Heart left ventricle (tissue), 16 donors: ENCODE measurements around the gene RPRD1B. TPM values are rescaled to one million over a fixed set of nuclear protein-coding genes. Genes with fewer than 3 reads are reported as not detected.

Experiments
- ATAC-seq, 4 donors: fragments of 200-7000 bp; cut with Tn5 transposase; one replicate each; pipeline ENCODE4 v1.9.1; 2020 to 2022; ENCODE audit warnings: moderate library complexity in 4 of 4, mild to moderate bottlenecking in 3 of 4, moderate number of reproducible peaks in 1 of 4
- DNase-seq, 5 donors: peaks; one replicate each; pipeline ENCODE4 v3.0.0-alpha.2; 2020
- H3K27ac ChIP-seq, 12 donors: fragments of 200-600 bp; sonication (generic) in 4 of 12; one replicate each; pipeline versions ENCODE4 v1.5.0 to v1.8.0; 2016 to 2022; ENCODE audit warnings: mild to moderate bottlenecking in 2 of 12
- H3K27me3 ChIP-seq, 9 donors: fragments of 200-600 bp; sonication (generic) in 2 of 9; one replicate each; pipeline versions ENCODE4 v1.5.1 to v1.8.0; 2016 to 2022; ENCODE audit warnings: mild to moderate bottlenecking in 3 of 9
- H3K36me3 ChIP-seq, 9 donors: fragments of 200-600 bp; sonication (generic) in 2 of 9; one replicate each; pipeline versions ENCODE4 v1.5.0 to v1.8.0; 2018 to 2022; ENCODE audit warnings: mild to moderate bottlenecking in 2 of 9
- H3K4me1 ChIP-seq, 12 donors: fragments of 200-600 bp; sonication (generic) in 4 of 12; one replicate each; pipeline versions ENCODE4 v1.5.0 to v1.8.0; 2016 to 2022; ENCODE audit warnings: mild to moderate bottlenecking in 3 of 12
- H3K4me3 ChIP-seq, 12 donors: fragments of 200-600 bp; sonication (generic) in 4 of 12; one replicate each; pipeline versions ENCODE4 v1.5.0 to v1.8.0; 2017 to 2022; ENCODE audit warnings: mild to moderate bottlenecking in 9 of 12, moderate library complexity in 4 of 12
- H3K9me3 ChIP-seq, 12 donors: fragments of 200-600 bp; sonication (generic) in 4 of 12; one replicate each; pipeline versions ENCODE4 v1.5.0 to v1.8.0; 2016 to 2022; ENCODE audit warnings: mild to moderate bottlenecking in 1 of 12
- POLR2A ChIP-seq, 2 donors: fragments of 450-650 bp; IDR thresholded peaks; one replicate each; pipeline ENCODE4 v1.6.1; 2017; ENCODE audit warnings: antibody characterized with exemption in 2 of 2, mild to moderate bottlenecking in 2 of 2, moderate library complexity in 2 of 2
- WGBS, 4 donors: extraction: QIAGEN DNeasy Blood & Tissue Kit in 2 of 4; methylation state at CpG; one replicate each; pipeline versions ENCODE4 v1.1.5 to v1.1.7; 2013 to 2018; 5-methylcytosine and 5-hydroxymethylcytosine counted together
- intact Hi-C, 10 donors: fragments of 100-400 bp; cut with DNase I; formaldehyde crosslinking; loops; one replicate each; pipeline versions ENCODE4 v1.11.1 to v1.14.2; 2022
- polyA plus RNA-seq, 2 donors: library from polyadenylated mRNA; stranded (reverse); fragments of 200-250 nt; gene quantifications; one replicate each; pipeline ENCODE4 v1.2.3, GENCODE V29; 2013
- total RNA-seq, 9 donors: library from RNA; depleted of rRNA in 2 of 9; stranded (reverse); fragments of >200 nt in 2 of 9; fragmentation: NEBNext Ultra II Directional in 3 of 9; extraction: Animal tissue kit (Norgen Biotek cat#: 25700) in 3 of 9; gene quantifications; one replicate each; pipeline versions ENCODE4 v1.1.0 to v1.2.4, GENCODE V29; 2016 to 2023
- TF ChIP-seq, protein P1 (sequence below), 12 donors: fragments of 200-600 bp; sonication (generic) in 4 of 12; IDR thresholded peaks; one replicate each; pipeline versions ENCODE4 v1.5.0 to v1.8.0; 2018 to 2022; ENCODE audit warnings: antibody characterized with exemption in 12 of 12, mild to moderate bottlenecking in 5 of 12
- donor health status: ischemic (EF 13 %, LVEDD 7.1; RV severe dilation, severe dysfunction).
- donor health status: healthy with polysubstance abuse.
- donor health status: DM: no; HTN: yes; CAD: no.
- donor health status: DM: no; HTN: no; CAD: no.
- donor health status: ischemic (EF 25% LVEDD 6.9; RV normal size, moderate dysfunction).
- donor health status: ischemic (EF 25% LVEDD 5.7; RV mildly dilated, moderate dysfunction).
- donor health status: healthy.
- donor health status: DM: yes; HTN: yes; CAD: no.
- donor health status: ischemic (EF 35%, LVEDD 5.7; RV mildly dilated, moderate dysfunction).
- donor health status: nonischemic (EF 11% LVEDD 7.7; RV severe dilation, severe dysfunction).
- donor health status: DM: yes; HTN: yes; CAD: no.
- donor health status: PGD.
- donor health status: ischemic (EF 29% LVEDD 5.4; RV normal size, mild dysfunction).
- donor health status: nonischemic (EF 23%, LVEDD 6.1; RV moderate dilation, normal function).

The RPRD1B gene
- total and polyA plus RNA-seq, 11 donors: 9.1 to 60.2 (median 41.8) TPM

- TF ChIP-seq, protein P1, sequence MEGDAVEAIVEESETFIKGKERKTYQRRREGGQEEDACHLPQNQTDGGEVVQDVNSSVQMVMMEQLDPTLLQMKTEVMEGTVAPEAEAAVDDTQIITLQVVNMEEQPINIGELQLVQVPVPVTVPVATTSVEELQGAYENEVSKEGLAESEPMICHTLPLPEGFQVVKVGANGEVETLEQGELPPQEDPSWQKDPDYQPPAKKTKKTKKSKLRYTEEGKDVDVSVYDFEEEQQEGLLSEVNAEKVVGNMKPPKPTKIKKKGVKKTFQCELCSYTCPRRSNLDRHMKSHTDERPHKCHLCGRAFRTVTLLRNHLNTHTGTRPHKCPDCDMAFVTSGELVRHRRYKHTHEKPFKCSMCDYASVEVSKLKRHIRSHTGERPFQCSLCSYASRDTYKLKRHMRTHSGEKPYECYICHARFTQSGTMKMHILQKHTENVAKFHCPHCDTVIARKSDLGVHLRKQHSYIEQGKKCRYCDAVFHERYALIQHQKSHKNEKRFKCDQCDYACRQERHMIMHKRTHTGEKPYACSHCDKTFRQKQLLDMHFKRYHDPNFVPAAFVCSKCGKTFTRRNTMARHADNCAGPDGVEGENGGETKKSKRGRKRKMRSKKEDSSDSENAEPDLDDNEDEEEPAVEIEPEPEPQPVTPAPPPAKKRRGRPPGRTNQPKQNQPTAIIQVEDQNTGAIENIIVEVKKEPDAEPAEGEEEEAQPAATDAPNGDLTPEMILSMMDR (IDR thresholded peaks at IDR 0.05): no peak
- TF ChIP-seq POLR2A (IDR thresholded peaks at IDR 0.05): no peak
- intact Hi-C loops: no loop called here
- no peak for ATAC-seq
- Histone ChIP-seq H3K36me3 (peaks cover 0 to 7% (median 0%) of the 10 kb centered on the region in 9 donors), H3K9me3 (peaks cover 0 to 3% (median 0%) of the 10 kb centered on the region in 12 donors), H3K27ac (peak overlapping the region in 1 of 12 donors; percentile 77), H3K27me3 (no peaks in the 10 kb centered on the region), H3K4me3 (no peak overlapping the region), H3K4me1 (peaks cover 0 to 23% (median 2%) of the 10 kb centered on the region in 12 donors)
- no peak for DNase-seq
- 77 to 94% (median 85%) methylated on average over 5 of the region's 5 CpGs for WGBS, 4 donors
Measured at GRCh38 chr20:38024496-38024895, 9.1 kb upstream of the RPRD1B start.

DNA sequence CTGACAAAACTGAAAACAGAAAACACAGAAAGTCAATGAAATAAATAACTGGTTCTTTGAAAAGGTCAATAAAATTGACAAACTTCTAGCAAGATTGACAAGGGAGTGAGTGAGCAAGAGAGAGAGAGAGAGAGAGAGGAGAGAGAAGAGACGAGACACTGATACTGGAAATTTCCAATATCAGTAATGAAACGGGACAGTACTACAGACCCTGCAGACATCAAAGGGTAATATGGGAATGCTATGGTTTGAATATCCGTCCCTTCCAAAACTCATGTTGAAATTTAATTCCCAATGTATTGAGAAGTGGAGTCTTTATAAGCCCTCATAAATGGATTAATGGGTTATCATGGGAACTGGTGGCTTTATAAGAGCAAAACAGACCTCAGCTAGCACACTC is 4.1 kb upstream of the RPRD1B start:
- Histone ChIP-seq H3K27ac (no peak overlapping the region), H3K36me3 (peaks cover 0 to 6% (median 0%) of the 10 kb centered on the region in 9 donors), H3K4me1 (peaks cover 3 to 25% (median 15%) of the 10 kb centered on the region in 12 donors), H3K27me3 (no peaks in the 10 kb centered on the region), H3K9me3 (peaks cover 0 to 6% (median 0%) of the 10 kb centered on the region in 12 donors), H3K4me3 (no peak overlapping the region)
- intact Hi-C loops: no loop called here
- TF ChIP-seq, protein P1 (IDR thresholded peaks at IDR 0.05): no peak
- no peak for TF ChIP-seq POLR2A (IDR thresholded peaks at IDR 0.05)
- 94 to 99% (median 97%) methylated on average over 3 of the region's 3 CpGs for WGBS, 4 donors
- ATAC-seq: no peak
- no peak for DNase-seq

GRCh38 chr20:38031957-38032356 is 1.6 kb upstream of the RPRD1B start:
- Histone ChIP-seq H3K27me3 (no peaks in the 10 kb centered on the region), H3K36me3 (peaks cover 0 to 19% (median 5%) of the 10 kb centered on the region in 9 donors), H3K4me3 (peak overlapping the region in 4 of 12 donors; percentile 15 to 86 (median 72)), H3K4me1 (peaks cover 5 to 49% (median 40%) of the 10 kb centered on the region in 12 donors), H3K27ac (no peak overlapping the region), H3K9me3 (peaks cover 0 to 6% (median 0%) of the 10 kb centered on the region in 12 donors)
- DNase-seq: no peak
- no peak for ATAC-seq
- intact Hi-C loops: loop anchor here in 1 of 10 donors (10.0 kb wide), 1 partner anchor 467 kb away; no protein-coding TSS in a partner anchor
- no peak for TF ChIP-seq POLR2A (IDR thresholded peaks at IDR 0.05)
- TF ChIP-seq, protein P1 (IDR thresholded peaks at IDR 0.05): no peak
- WGBS, 4 donors: 92 to 97% (median 95%) methylated on average over 3 of the region's 3 CpGs

DNA sequence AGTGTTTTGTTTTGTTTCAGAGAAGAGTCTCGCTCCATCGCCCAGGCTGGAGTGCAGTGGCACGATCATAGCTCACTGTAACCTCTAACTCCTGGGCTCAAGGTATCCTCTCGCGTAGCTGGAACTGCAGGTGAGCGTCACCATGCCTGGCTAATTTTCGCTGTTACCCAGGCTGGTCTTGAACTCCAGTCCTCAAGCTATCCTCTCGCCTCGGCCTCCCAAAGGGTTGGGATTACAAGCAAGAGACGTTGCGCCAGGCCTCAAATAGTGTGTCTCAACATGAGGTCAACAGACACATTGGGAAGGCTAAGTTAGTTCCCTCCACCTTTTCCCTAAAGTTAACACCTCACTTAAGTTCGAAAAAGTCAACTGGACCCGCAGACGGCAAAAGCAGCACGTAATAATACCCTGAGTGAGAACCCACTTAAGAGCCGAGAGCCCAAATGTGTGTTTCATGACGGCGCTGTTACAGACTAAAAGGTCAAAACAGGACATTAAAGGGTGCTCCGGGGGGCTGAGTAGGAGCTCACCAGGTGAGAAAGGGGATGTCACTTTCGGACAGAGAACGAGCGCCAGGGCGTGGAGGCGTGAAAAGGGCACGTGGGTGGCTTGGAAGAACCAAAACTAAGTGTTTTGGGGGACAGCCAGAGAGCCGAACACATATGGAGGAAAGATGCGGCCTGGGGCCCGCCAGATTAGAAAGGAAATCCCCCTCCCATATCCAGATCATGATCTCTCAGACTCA is 789 bp upstream of the RPRD1B start:
- ATAC-seq (peak in 1 of 4 donors; percentile 49), DNase-seq (peak in 2 of 5 donors; percentile 34 to 61)

More for the DNA sequence above, 789 bp upstream of the RPRD1B start:
- H3K4me3 ChIP-seq: peak overlapping the region; percentile 42 to 98 (median 84)
- intact Hi-C loops: loop anchor here in 1 of 10 donors (10.0 kb wide), 1 partner anchor 468 kb away; no protein-coding TSS in a partner anchor
- peak overlapping the region; percentile 88 to 100 (median 95) for H3K27ac ChIP-seq
- no peaks in the 10 kb centered on the region for H3K27me3 ChIP-seq
- H3K4me1 ChIP-seq: peaks cover 6 to 57% (median 46%) of the 10 kb centered on the region in 12 donors
- 25 to 32% (median 29%) methylated on average over 24 to 28 of the region's 28 CpGs for WGBS, 4 donors
- TF ChIP-seq, protein P1 (IDR thresholded peaks at IDR 0.05): no peak
- no peak for TF ChIP-seq POLR2A (IDR thresholded peaks at IDR 0.05)
- H3K36me3 ChIP-seq: peaks cover 0 to 23% (median 6%) of the 10 kb centered on the region in 9 donors
- H3K9me3 ChIP-seq: peaks cover 0 to 6% (median 0%) of the 10 kb centered on the region in 12 donors
